Panc1 (cell line): ENCODE results near the gene RHEX. TPM values are rescaled to one million over a fixed set of nuclear protein-coding genes. Genes with fewer than 3 reads are reported as not detected.

Experiments used
- ATAC-seq: fragments of 200-7000 bp; cut with Tn5 transposase; 2 replicates; pipeline ENCODE4 v1.9.1; 2020; ENCODE audit warnings: mild to moderate bottlenecking, moderate library complexity
- BruUV-seq: library from RNA; stranded (reverse); fragments of 400-500 nt; replicated peaks from 2 replicates; lab custom pipeline; 2021; lab: Mats Ljungman, UMichigan
- CTCF ChIA-PET: fragments of 300-600 bp; sonication (Branson Sonifier 250); formaldehyde crosslinking; loops from one replicate; lab custom pipeline; 2022; ENCODE audit warnings: antibody characterized with exemption; lab: Charles Lee
- POLR2A ChIA-PET: fragments of 300-600 bp; sonication (Branson Sonifier 250); formaldehyde crosslinking; loops from one replicate; lab custom pipeline; 2022; ENCODE audit warnings: antibody characterized with exemption; lab: Charles Lee
- DNase-seq: peaks from one replicate; pipeline ENCODE4 v3.0.0-alpha.2; 2010; ENCODE audit warnings: low read depth, low spot score
- H3K27ac ChIP-seq: 2 replicates; pipeline ENCODE4 v1.5.1; 2011; ENCODE audit warnings: mild to moderate bottlenecking, low read length, inconsistent platforms
- H3K27me3 ChIP-seq: fragments of 200-500 bp; sonication (Bioruptor generic); 2 replicates; pipeline ENCODE4 v1.6.0; 2014; ENCODE audit warnings: low read length, inconsistent platforms; ENCODE audit not compliant: control insufficient read depth, insufficient read depth
- H3K36me3 ChIP-seq: fragments of 200-500 bp; sonication (Bioruptor generic); 2 replicates; pipeline ENCODE4 v1.5.1; 2014; ENCODE audit warnings: inconsistent platforms, mild to moderate bottlenecking, low read length, moderate library complexity; ENCODE audit not compliant: control insufficient read depth, insufficient read depth
- H3K4me1 ChIP-seq: 2 replicates; pipeline ENCODE4 v1.5.1; 2011; ENCODE audit warnings: inconsistent platforms, mild to moderate bottlenecking, low read length, moderate library complexity; ENCODE audit not compliant: control insufficient read depth, insufficient read depth
- H3K4me3 ChIP-seq, 2 experiments: 2 replicates each; pipeline ENCODE4 v1.5.1; 2011 to 2012; ENCODE audit warnings: low read depth in 2 of 2, low read length in 2 of 2, mild to moderate bottlenecking in 2 of 2, inconsistent platforms in 1 of 2, moderate library complexity in 1 of 2
- H3K9me3 ChIP-seq: fragments of 200-500 bp; sonication (Bioruptor generic); 2 replicates; pipeline ENCODE4 v1.5.1; 2014; ENCODE audit warnings: low read depth, mild to moderate bottlenecking, inconsistent platforms, low read length, moderate library complexity; ENCODE audit not compliant: control insufficient read depth, insufficient read depth
- POLR2AphosphoS5 ChIP-seq: IDR thresholded peaks from 2 replicates; pipeline ENCODE4 v1.6.1; 2012; ENCODE audit warnings: mild to moderate bottlenecking, low read depth, low read length, moderate library complexity
- SIN3A ChIP-seq: IDR thresholded peaks from 2 replicates; pipeline ENCODE4 v1.6.1; 2012; ENCODE audit warnings: low read depth, mild to moderate bottlenecking, low read length, moderate library complexity, borderline replicate concordance; ENCODE audit not compliant: insufficient read depth
- TCF7L2 ChIP-seq: IDR thresholded peaks from 2 replicates; pipeline ENCODE4 v1.6.1; 2011; ENCODE audit warnings: mild to moderate bottlenecking, low read depth, low read length, inconsistent platforms
- in situ Hi-C: cut with HindIII; loops from 2 replicates; pipeline ENCODE4 v1.10.0; 2016; ENCODE audit warnings: low sequenced_read_pairs, low pct_unique_long_range_greater_than_20kb
- intact Hi-C: fragments of 100-400 bp; cut with micrococcal nuclease; formaldehyde crosslinking; loops from one replicate; pipeline ENCODE4 v1.10.0; 2022; ENCODE audit not compliant: unreplicated experiment
- total RNA-seq: library from RNA; stranded (reverse); gene quantifications from one replicate; pipeline ENCODE4 v1.2.1, GENCODE V29; 2021; ENCODE audit not compliant: unreplicated experiment
- TF ChIP-seq, protein P1 (sequence below), 2 experiments: IDR thresholded peaks; 2 replicates each; pipeline ENCODE4 v1.6.1; 2011 to 2012; ENCODE audit warnings: low read depth in 2 of 2, control low read depth in 1 of 2, low read length in 1 of 2, mild to moderate bottlenecking in 1 of 2, moderate library complexity in 1 of 2; ENCODE audit not compliant: insufficient read depth in 1 of 2
- TF ChIP-seq, protein P2 (sequence below): fragments of 450-650 bp; IDR thresholded peaks from 2 replicates; pipeline ENCODE4 v1.5.1; 2017; ENCODE audit warnings: mild to moderate bottlenecking

RHEX gene
- total RNA-seq, 1 experiment from 2014 or later: not detected

DNA sequence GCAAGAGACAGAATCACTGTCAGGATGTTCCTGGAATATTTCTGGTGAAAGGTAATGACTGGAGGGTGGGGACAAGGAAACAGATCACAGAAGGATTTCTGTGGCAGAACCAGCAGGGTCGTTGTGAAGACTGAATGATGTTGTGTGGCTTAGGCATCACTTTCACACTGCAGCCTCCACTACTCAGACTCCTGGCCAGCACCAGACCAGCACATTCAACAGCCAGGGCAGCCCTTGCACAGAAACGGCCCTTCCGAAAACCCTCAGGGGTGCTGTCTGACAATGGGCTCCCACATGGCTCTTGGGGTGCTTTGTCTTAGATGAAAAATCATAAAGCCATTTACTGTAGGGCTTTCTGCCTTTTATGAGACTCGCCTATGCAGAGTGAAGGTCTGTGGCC lies 46.0 kb upstream of the RHEX start:
- Histone ChIP-seq H3K4me1 (0 out of 2 replicates have a peak, but pooled peaks cover 6% of the 10 kb centered on the region), H3K9me3 (no peaks in the 10 kb centered on the region), H3K27me3 (no peaks in the 10 kb centered on the region; the same call in 1 of the 2 replicates), H3K36me3 (no peaks in the 10 kb centered on the region), H3K4me3 (no peak overlapping the region), H3K27ac (no peak overlapping the region)
- POLR2A ChIA-PET: no interaction called here
- intact Hi-C loops (no loop called here), in situ Hi-C loops (no loop called here)
- no TSS peak for BruUV-seq
- ATAC-seq (no peak), DNase-seq (no peak)
- TF ChIP-seq POLR2AphosphoS5 (no peak), SIN3A (no peak), TCF7L2 (no peak)
- TF ChIP-seq, protein P1, sequence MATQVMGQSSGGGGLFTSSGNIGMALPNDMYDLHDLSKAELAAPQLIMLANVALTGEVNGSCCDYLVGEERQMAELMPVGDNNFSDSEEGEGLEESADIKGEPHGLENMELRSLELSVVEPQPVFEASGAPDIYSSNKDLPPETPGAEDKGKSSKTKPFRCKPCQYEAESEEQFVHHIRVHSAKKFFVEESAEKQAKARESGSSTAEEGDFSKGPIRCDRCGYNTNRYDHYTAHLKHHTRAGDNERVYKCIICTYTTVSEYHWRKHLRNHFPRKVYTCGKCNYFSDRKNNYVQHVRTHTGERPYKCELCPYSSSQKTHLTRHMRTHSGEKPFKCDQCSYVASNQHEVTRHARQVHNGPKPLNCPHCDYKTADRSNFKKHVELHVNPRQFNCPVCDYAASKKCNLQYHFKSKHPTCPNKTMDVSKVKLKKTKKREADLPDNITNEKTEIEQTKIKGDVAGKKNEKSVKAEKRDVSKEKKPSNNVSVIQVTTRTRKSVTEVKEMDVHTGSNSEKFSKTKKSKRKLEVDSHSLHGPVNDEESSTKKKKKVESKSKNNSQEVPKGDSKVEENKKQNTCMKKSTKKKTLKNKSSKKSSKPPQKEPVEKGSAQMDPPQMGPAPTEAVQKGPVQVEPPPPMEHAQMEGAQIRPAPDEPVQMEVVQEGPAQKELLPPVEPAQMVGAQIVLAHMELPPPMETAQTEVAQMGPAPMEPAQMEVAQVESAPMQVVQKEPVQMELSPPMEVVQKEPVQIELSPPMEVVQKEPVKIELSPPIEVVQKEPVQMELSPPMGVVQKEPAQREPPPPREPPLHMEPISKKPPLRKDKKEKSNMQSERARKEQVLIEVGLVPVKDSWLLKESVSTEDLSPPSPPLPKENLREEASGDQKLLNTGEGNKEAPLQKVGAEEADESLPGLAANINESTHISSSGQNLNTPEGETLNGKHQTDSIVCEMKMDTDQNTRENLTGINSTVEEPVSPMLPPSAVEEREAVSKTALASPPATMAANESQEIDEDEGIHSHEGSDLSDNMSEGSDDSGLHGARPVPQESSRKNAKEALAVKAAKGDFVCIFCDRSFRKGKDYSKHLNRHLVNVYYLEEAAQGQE (IDR thresholded peaks at IDR 0.05; ENCODE audit: insufficient read depth in 1 of 2, low read depth in 2 of 2, low read length in 1 of 2): no peak
- TF ChIP-seq, protein P2, sequence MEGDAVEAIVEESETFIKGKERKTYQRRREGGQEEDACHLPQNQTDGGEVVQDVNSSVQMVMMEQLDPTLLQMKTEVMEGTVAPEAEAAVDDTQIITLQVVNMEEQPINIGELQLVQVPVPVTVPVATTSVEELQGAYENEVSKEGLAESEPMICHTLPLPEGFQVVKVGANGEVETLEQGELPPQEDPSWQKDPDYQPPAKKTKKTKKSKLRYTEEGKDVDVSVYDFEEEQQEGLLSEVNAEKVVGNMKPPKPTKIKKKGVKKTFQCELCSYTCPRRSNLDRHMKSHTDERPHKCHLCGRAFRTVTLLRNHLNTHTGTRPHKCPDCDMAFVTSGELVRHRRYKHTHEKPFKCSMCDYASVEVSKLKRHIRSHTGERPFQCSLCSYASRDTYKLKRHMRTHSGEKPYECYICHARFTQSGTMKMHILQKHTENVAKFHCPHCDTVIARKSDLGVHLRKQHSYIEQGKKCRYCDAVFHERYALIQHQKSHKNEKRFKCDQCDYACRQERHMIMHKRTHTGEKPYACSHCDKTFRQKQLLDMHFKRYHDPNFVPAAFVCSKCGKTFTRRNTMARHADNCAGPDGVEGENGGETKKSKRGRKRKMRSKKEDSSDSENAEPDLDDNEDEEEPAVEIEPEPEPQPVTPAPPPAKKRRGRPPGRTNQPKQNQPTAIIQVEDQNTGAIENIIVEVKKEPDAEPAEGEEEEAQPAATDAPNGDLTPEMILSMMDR: no peak
- CTCF ChIA-PET: no interaction called here

DNA sequence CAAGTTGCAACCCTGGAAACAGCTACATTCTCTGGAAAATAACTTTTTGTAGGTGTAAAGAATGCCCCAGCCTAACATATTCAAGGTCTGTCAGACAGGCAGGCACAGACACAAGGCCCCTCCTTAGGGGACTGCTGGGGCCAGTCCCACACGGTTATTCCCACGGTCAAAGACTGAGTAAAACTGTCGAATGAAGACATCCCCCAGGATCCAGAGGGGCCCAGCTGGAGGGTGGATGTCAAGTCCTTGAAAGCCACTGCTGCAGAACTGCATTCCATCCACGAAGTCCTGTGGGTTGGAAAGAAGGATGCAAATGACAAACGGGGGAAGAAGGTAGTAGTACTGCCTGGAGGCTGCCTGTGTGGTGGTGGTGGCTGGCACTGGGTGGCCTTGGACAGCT lies 42.9 kb upstream of the RHEX start:
- Histone ChIP-seq H3K27me3 (no peaks in the 10 kb centered on the region; the same call in 1 of the 2 replicates), H3K27ac (no peak overlapping the region), H3K9me3 (no peaks in the 10 kb centered on the region), H3K4me1 (no peaks in the 10 kb centered on the region), H3K4me3 (no peak overlapping the region), H3K36me3 (no peaks in the 10 kb centered on the region)
- TF ChIP-seq TCF7L2 (no peak), POLR2AphosphoS5 (no peak), SIN3A (no peak)
- TF ChIP-seq, protein P2: no peak
- TF ChIP-seq, protein P1 (IDR thresholded peaks at IDR 0.05; ENCODE audit: insufficient read depth in 1 of 2, low read depth in 2 of 2, low read length in 1 of 2): no peak
- no TSS peak for BruUV-seq
- ChIA-PET CTCF (no interaction called here), POLR2A (no interaction called here)
- intact Hi-C loops: no loop called here
- in situ Hi-C loops: no loop called here
- no peak for ATAC-seq
- DNase-seq: no peak
